Natural killer cell (primary cell): ENCODE results near the gene ZNF219. TPM values are rescaled to one million over a fixed set of nuclear protein-coding genes. Genes with fewer than 3 reads are reported as not detected.

Experiments used
- ATAC-seq, 3 donors: fragments of 150-1000 bp in 2 of 3; fragments of 200-7000 bp in 1 of 3; cut with Tn5 transposase; 1 replicate in 1 of 3; 2 replicates in 2 of 3; pipeline ENCODE4 v1.10.0; 2021; ENCODE audit warnings: mild to moderate bottlenecking in 2 of 3, moderate library complexity in 2 of 3
- DNase-seq, 2 donors: peaks; one replicate each; pipeline versions ENCODE4 v3.0.0 to v3.0.0-alpha.2; 2013 to 2021; ENCODE audit warnings: mixed read lengths in 1 of 2
- H3K27ac ChIP-seq: one replicate; pipeline ENCODE4 v1.5.1; 2013; ENCODE audit warnings: mild to moderate bottlenecking, low read length
- H3K27me3 ChIP-seq: one replicate; pipeline ENCODE4 v1.6.1; 2013; ENCODE audit warnings: low read length; ENCODE audit not compliant: control insufficient read depth, insufficient read depth
- H3K36me3 ChIP-seq: one replicate; pipeline ENCODE4 v1.6.1; 2013; ENCODE audit warnings: low read length; ENCODE audit not compliant: control insufficient read depth, insufficient read depth
- H3K4me1 ChIP-seq: one replicate; pipeline ENCODE4 v1.6.1; 2013; ENCODE audit warnings: low read length; ENCODE audit not compliant: control insufficient read depth, insufficient read depth
- H3K4me3 ChIP-seq: one replicate; pipeline ENCODE4 v1.5.1; 2013; ENCODE audit warnings: low read length
- H3K9me3 ChIP-seq: one replicate; pipeline ENCODE4 v1.6.1; 2013; ENCODE audit warnings: low read length; ENCODE audit not compliant: control insufficient read depth, insufficient read depth
- H3K27ac Mint-ChIP-seq, 2 donors: one replicate each; pipeline ENCODE4 v1.8.0; 2022; ENCODE audit warnings: mild to moderate bottlenecking in 2 of 2, mixed read lengths in 2 of 2, moderate library complexity in 1 of 2
- H3K27me3 Mint-ChIP-seq, 2 donors: one replicate each; pipeline ENCODE4 v1.8.0; 2022; ENCODE audit warnings: low read depth in 2 of 2, mixed read lengths in 2 of 2
- H3K36me3 Mint-ChIP-seq: one replicate; pipeline ENCODE4 v1.8.0; 2022; ENCODE audit warnings: mixed read lengths
- H3K4me1 Mint-ChIP-seq, 2 donors: one replicate each; pipeline ENCODE4 v1.8.0; 2022; ENCODE audit warnings: mixed read lengths in 2 of 2
- H3K4me3 Mint-ChIP-seq: one replicate; pipeline ENCODE4 v1.8.0; 2022; ENCODE audit warnings: mild to moderate bottlenecking, moderate library complexity, mixed read lengths
- H3K9me3 Mint-ChIP-seq, 2 donors: one replicate each; pipeline ENCODE4 v1.8.0; 2022; ENCODE audit warnings: mixed read lengths in 2 of 2
- CTCF ChIP-seq: fragments of 200-600 bp; IDR thresholded peaks from one replicate; pipeline ENCODE4 v1.8.0; 2022; ENCODE audit warnings: antibody characterized with exemption
- WGBS: methylation state at CpG from one replicate; pipeline ENCODE4 v1.1.7; 2013; ENCODE audit warnings: missing lambda C conversion rate; ENCODE audit not compliant: insufficient coverage; 5-methylcytosine and 5-hydroxymethylcytosine counted together
- intact Hi-C: fragments of 100-400 bp; cut with micrococcal nuclease; formaldehyde crosslinking; loops from one replicate; pipeline ENCODE4 v1.14.2; 2022
- total RNA-seq, 4 donors: library from RNA; stranded (reverse); fragments of 120-200 nt in 1 of 4; gene quantifications; one replicate each; pipeline versions ENCODE4 v1.2.3 to v1.2.4, GENCODE V29; 2013 to 2022

The ZNF219 gene
- total RNA-seq, 3 donors from 2014 or later (not counting 1 experiment from before 2014, with no cell fraction given), result 5.6 to 8.4 (median 7.7) TPM

- H3K27me3 Mint-ChIP-seq, result peaks cover 7 to 14% of the 10 kb centered on the region in 2 donors
- Histone ChIP-seq H3K27me3 (no peaks in the 10 kb centered on the region), H3K27ac (no peak overlapping the region), H3K4me3 (no peak overlapping the region), H3K9me3 (no peaks in the 10 kb centered on the region), H3K36me3 (no peaks in the 10 kb centered on the region), H3K4me1 (no peaks in the 10 kb centered on the region)
- WGBS, result 9% methylated on average over 1 of the region's 1 CpG
- no peaks in the 10 kb centered on the region for H3K9me3 Mint-ChIP-seq
- H3K4me1 Mint-ChIP-seq, result no peaks in the 10 kb centered on the region
- TF ChIP-seq CTCF, result peak; percentile 87
- no peaks in the 10 kb centered on the region for H3K36me3 Mint-ChIP-seq
- no peak overlapping the region for H3K27ac Mint-ChIP-seq
- H3K4me3 Mint-ChIP-seq, result no peak overlapping the region
- intact Hi-C loops, result no loop called here
- ATAC-seq (no peak), DNase-seq (peak in 1 of 2 donors; percentile 26)
Observed at GRCh38 chr14:21136024-21136423, 37.6 kb upstream of the ZNF219 start.

GRCh38 chr14:21133901-21134300 lies 35.4 kb upstream of the ZNF219 start:
- H3K4me3 Mint-ChIP-seq, result no peak overlapping the region
- Histone ChIP-seq H3K4me1 (no peaks in the 10 kb centered on the region), H3K4me3 (no peak overlapping the region), H3K36me3 (no peaks in the 10 kb centered on the region), H3K27ac (no peak overlapping the region), H3K9me3 (no peaks in the 10 kb centered on the region), H3K27me3 (no peaks in the 10 kb centered on the region)
- ATAC-seq (no peak), DNase-seq (no peak)
- H3K27me3 Mint-ChIP-seq, result peaks cover 10 to 15% of the 10 kb centered on the region in 2 donors
- no peak overlapping the region for H3K27ac Mint-ChIP-seq
- no peaks in the 10 kb centered on the region for H3K4me1 Mint-ChIP-seq
- no peaks in the 10 kb centered on the region for H3K36me3 Mint-ChIP-seq
- H3K9me3 Mint-ChIP-seq, result no peaks in the 10 kb centered on the region
- intact Hi-C loops, result no loop called here
- 67% methylated on average over 1 of the region's 1 CpG for WGBS
- no peak for TF ChIP-seq CTCF

GRCh38 chr14:21123429-21123828 lies 25.0 kb upstream of the ZNF219 start:
- no peak overlapping the region for H3K27ac Mint-ChIP-seq
- H3K4me1 Mint-ChIP-seq, result no peaks in the 10 kb centered on the region
- Histone ChIP-seq H3K9me3 (no peaks in the 10 kb centered on the region), H3K36me3 (no peaks in the 10 kb centered on the region), H3K4me1 (no peaks in the 10 kb centered on the region), H3K27me3 (peaks cover 3% of the 10 kb centered on the region), H3K27ac (no peak overlapping the region), H3K4me3 (no peak overlapping the region)
- no peak overlapping the region for H3K4me3 Mint-ChIP-seq
- 69% methylated on average over 1 of the region's 1 CpG for WGBS
- H3K9me3 Mint-ChIP-seq, result peaks cover 2 to 3% of the 10 kb centered on the region in 2 donors
- no peak for DNase-seq
- intact Hi-C loops, result no loop called here
- no peak for ATAC-seq
- peaks cover 29 to 38% of the 10 kb centered on the region in 2 donors for H3K27me3 Mint-ChIP-seq
- TF ChIP-seq CTCF, result no peak
- H3K36me3 Mint-ChIP-seq, result no peaks in the 10 kb centered on the region

GRCh38 chr14:21121122-21121521 lies 22.7 kb upstream of the ZNF219 start:
- no peak overlapping the region for H3K27ac Mint-ChIP-seq
- WGBS, result 100% methylated on average over 1 of the region's 1 CpG
- intact Hi-C loops, result no loop called here
- Histone ChIP-seq H3K9me3 (no peaks in the 10 kb centered on the region), H3K4me3 (no peak overlapping the region), H3K4me1 (no peaks in the 10 kb centered on the region), H3K27ac (no peak overlapping the region), H3K27me3 (peaks cover 3% of the 10 kb centered on the region), H3K36me3 (no peaks in the 10 kb centered on the region)
- H3K9me3 Mint-ChIP-seq, result peaks cover 2 to 3% of the 10 kb centered on the region in 2 donors
- TF ChIP-seq CTCF, result no peak
- H3K36me3 Mint-ChIP-seq, result no peaks in the 10 kb centered on the region
- no peaks in the 10 kb centered on the region for H3K4me1 Mint-ChIP-seq
- peaks cover 15 to 25% of the 10 kb centered on the region in 2 donors for H3K27me3 Mint-ChIP-seq
- H3K4me3 Mint-ChIP-seq, result no peak overlapping the region
- DNase-seq (no peak), ATAC-seq (no peak)
